ENCODE measurements around the gene TMEM204. TPM values are rescaled to one million over a fixed set of nuclear protein-coding genes. Genes with fewer than 3 reads are reported as not detected.
A peak's percentile ranks its signal among the peaks of the same experiment; 100 is the strongest.

The TMEM204 gene
- polyA plus RNA-seq, 4 donors = 1.6 to 23.8 (median 7.0) TPM

- H3K4me1 ChIP-seq (ENCODE audit: control insufficient read depth in 3 of 3, insufficient read depth in 2 of 3, low read depth in 1 of 3, low read length in 2 of 3) = no peaks in the 10 kb centered on the region
- H3K36me3 ChIP-seq (ENCODE audit: control insufficient read depth in 3 of 3, insufficient read depth in 2 of 3, low read depth in 1 of 3, low read length in 3 of 3) = peaks cover 0 to 71% (median 11%) of the 10 kb centered on the region in 3 donors
- 87 to 93% (median 91%) methylated on average over 10 of the region's 10 CpGs for WGBS, 3 donors
- FAIRE-seq (no peak), DNase-seq (no peak)
- H3K27ac ChIP-seq (ENCODE audit: low read depth in 1 of 3, low read length in 2 of 3) = peak overlapping the region in 1 of 3 donors; percentile 43
- peaks cover 0 to 12% of the 10 kb centered on the region in 2 donors for H3K9me3 ChIP-seq (ENCODE audit: control insufficient read depth in 2 of 2, insufficient read depth in 1 of 2, low read depth in 1 of 2, low read length in 1 of 2)
- H3K27me3 ChIP-seq (ENCODE audit: control insufficient read depth in 3 of 3, insufficient read depth in 3 of 3, low read length in 3 of 3) = no peaks in the 10 kb centered on the region
- no peak overlapping the region for H3K4me3 ChIP-seq (ENCODE audit: low read depth in 1 of 3, low read length in 3 of 3)
Measured at GRCh38 chr16:1510272-1510671, 23.2 kb upstream of the TMEM204 start.

- Histone ChIP-seq H3K4me1 (ENCODE audit: control insufficient read depth in 3 of 3, insufficient read depth in 2 of 3, low read depth in 1 of 3, low read length in 2 of 3) (no peaks in the 10 kb centered on the region), H3K9me3 (ENCODE audit: control insufficient read depth in 2 of 2, insufficient read depth in 1 of 2, low read depth in 1 of 2, low read length in 1 of 2) (peaks cover 0 to 15% of the 10 kb centered on the region in 2 donors), H3K4me3 (ENCODE audit: low read depth in 1 of 3, low read length in 3 of 3) (no peak overlapping the region), H3K27me3 (ENCODE audit: control insufficient read depth in 3 of 3, insufficient read depth in 3 of 3, low read length in 3 of 3) (no peaks in the 10 kb centered on the region), H3K27ac (ENCODE audit: low read depth in 1 of 3, low read length in 2 of 3) (no peak overlapping the region), H3K36me3 (ENCODE audit: control insufficient read depth in 3 of 3, insufficient read depth in 2 of 3, low read depth in 1 of 3, low read length in 3 of 3) (peaks cover 0 to 64% (median 11%) of the 10 kb centered on the region in 3 donors)
- WGBS, 3 donors = 92 to 95% (median 92%) methylated on average over 26 of the region's 26 CpGs
- no peak for DNase-seq
- no peak for FAIRE-seq
Measured at GRCh38 chr16:1510941-1511351, 22.5 kb upstream of the TMEM204 start.

DNA sequence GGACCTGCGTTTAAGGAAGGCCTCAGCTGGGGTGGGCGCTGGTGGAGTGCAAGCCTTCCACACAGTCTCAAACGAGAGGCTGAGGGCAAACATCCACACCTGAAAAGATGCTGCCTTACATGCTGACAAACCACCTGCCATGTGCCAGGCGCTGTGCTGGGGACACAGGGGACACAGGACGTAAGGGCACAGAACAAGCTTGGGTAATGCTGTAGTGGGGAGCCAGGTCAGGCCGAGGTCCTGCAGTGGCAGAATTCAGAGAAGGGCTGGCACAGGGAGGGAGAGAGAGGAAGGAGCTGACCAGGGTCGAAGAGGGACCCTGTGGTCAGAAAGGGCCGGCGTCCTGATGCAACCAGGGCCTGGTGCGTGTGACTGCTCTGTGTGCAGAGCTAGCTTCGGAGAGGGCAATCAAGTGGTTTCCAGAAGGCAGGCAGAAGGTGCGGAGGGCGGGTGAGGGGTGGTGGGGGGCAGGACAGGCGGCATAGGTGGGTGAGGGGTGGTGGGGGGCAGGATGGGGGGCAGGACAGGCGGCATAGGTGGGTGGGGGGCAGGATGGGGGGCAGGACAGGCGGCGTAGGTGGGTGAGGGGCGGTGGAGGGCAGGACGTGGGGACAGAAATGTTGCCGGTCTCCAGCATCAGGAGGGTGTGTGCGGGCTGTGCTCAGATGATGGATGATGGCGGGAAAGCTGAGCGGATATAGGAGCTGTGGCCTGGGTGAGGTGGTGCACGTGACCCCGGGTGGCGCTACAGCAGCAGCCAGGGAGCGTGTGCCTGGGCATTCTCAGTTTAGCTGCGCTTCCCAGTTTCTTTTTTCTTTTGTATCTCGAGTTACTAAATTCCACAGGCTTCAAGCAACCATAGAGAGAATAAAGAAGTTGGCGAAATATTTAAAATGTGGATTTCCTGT, 21.6 kb upstream of the TMEM204 start:
- FAIRE-seq = no peak
- 80 to 89% (median 88%) methylated on average over 28 to 30 of the region's 30 CpGs for WGBS, 3 donors
- H3K27ac ChIP-seq (ENCODE audit: low read depth in 1 of 3, low read length in 2 of 3) = no peak overlapping the region

DNA sequence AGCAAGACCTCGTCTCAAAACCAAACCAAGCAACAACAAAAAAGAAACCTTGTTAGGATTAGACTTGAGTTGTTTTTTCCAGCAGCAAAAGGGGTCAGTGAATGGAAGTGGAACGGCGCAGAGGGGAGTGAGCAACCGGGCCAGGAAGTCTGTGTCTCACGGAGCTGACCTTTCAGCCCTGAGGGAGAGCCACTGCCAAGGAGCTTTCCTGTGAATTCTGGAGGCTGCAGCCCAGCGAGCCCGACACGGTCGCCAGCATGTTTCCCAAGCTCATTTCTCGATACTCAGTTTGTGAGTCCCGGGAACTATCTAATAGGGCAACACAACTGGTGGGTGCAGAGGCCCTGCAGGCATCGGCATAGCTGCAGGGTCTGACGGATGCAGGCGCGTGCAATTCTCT, 20.7 kb upstream of the TMEM204 start:
- 86 to 93% (median 89%) methylated on average over 15 of the region's 15 CpGs for WGBS, 3 donors
- Histone ChIP-seq H3K36me3 (ENCODE audit: control insufficient read depth in 3 of 3, insufficient read depth in 2 of 3, low read depth in 1 of 3, low read length in 3 of 3) (peaks cover 0 to 46% (median 11%) of the 10 kb centered on the region in 3 donors), H3K27ac (ENCODE audit: low read depth in 1 of 3, low read length in 2 of 3) (no peak overlapping the region), H3K27me3 (ENCODE audit: control insufficient read depth in 3 of 3, insufficient read depth in 3 of 3, low read length in 3 of 3) (no peaks in the 10 kb centered on the region), H3K4me3 (ENCODE audit: low read depth in 1 of 3, low read length in 3 of 3) (no peak overlapping the region), H3K4me1 (ENCODE audit: control insufficient read depth in 3 of 3, insufficient read depth in 2 of 3, low read depth in 1 of 3, low read length in 2 of 3) (no peaks in the 10 kb centered on the region), H3K9me3 (ENCODE audit: control insufficient read depth in 2 of 2, insufficient read depth in 1 of 2, low read depth in 1 of 2, low read length in 1 of 2) (peaks cover 0 to 15% of the 10 kb centered on the region in 2 donors)
- no peak for DNase-seq
- no peak for FAIRE-seq

More for the DNA sequence above, 21.6 kb upstream of the TMEM204 start:
- peaks cover 0 to 15% of the 10 kb centered on the region in 2 donors for H3K9me3 ChIP-seq (ENCODE audit: control insufficient read depth in 2 of 2, insufficient read depth in 1 of 2, low read depth in 1 of 2, low read length in 1 of 2)
- peaks cover 0 to 54% (median 11%) of the 10 kb centered on the region in 3 donors for H3K36me3 ChIP-seq (ENCODE audit: control insufficient read depth in 3 of 3, insufficient read depth in 2 of 3, low read depth in 1 of 3, low read length in 3 of 3)
- H3K27me3 ChIP-seq (ENCODE audit: control insufficient read depth in 3 of 3, insufficient read depth in 3 of 3, low read length in 3 of 3) = no peaks in the 10 kb centered on the region
- H3K4me3 ChIP-seq (ENCODE audit: low read depth in 1 of 3, low read length in 3 of 3) = no peak overlapping the region
- no peaks in the 10 kb centered on the region for H3K4me1 ChIP-seq (ENCODE audit: control insufficient read depth in 3 of 3, insufficient read depth in 2 of 3, low read depth in 1 of 3, low read length in 2 of 3)
- no peak for DNase-seq

DNA sequence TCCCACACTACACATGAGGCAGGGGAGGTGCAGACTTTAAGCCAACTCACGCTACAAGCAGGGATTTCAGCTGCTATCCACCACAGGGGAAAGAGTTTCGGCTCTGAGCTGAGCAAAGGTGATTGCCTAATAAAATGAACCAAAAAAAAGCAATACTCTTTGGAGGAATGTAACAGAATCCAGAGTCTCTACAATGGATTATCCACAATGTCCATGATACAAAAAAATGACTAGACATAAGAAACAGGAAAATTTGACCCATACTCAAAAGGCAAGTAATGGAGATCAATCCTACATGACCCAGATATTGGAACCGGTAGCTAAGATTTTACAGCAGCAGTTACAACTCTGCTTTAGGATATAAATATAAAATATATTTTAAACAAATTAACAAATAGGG, 19.0 kb upstream of the TMEM204 start:
- WGBS, 3 donors = 88 to 98% (median 90%) methylated on average over 3 of the region's 3 CpGs
- Histone ChIP-seq H3K27me3 (ENCODE audit: control insufficient read depth in 3 of 3, insufficient read depth in 3 of 3, low read length in 3 of 3) (no peaks in the 10 kb centered on the region), H3K9me3 (ENCODE audit: control insufficient read depth in 2 of 2, insufficient read depth in 1 of 2, low read depth in 1 of 2, low read length in 1 of 2) (peaks cover 0 to 15% of the 10 kb centered on the region in 2 donors), H3K36me3 (ENCODE audit: control insufficient read depth in 3 of 3, insufficient read depth in 2 of 3, low read depth in 1 of 3, low read length in 3 of 3) (peaks cover 0 to 48% (median 10%) of the 10 kb centered on the region in 3 donors), H3K4me3 (ENCODE audit: low read depth in 1 of 3, low read length in 3 of 3) (no peak overlapping the region), H3K27ac (ENCODE audit: low read depth in 1 of 3, low read length in 2 of 3) (no peak overlapping the region), H3K4me1 (ENCODE audit: control insufficient read depth in 3 of 3, insufficient read depth in 2 of 3, low read depth in 1 of 3, low read length in 2 of 3) (no peaks in the 10 kb centered on the region)
- no peak for FAIRE-seq
- no peak for DNase-seq

DNA sequence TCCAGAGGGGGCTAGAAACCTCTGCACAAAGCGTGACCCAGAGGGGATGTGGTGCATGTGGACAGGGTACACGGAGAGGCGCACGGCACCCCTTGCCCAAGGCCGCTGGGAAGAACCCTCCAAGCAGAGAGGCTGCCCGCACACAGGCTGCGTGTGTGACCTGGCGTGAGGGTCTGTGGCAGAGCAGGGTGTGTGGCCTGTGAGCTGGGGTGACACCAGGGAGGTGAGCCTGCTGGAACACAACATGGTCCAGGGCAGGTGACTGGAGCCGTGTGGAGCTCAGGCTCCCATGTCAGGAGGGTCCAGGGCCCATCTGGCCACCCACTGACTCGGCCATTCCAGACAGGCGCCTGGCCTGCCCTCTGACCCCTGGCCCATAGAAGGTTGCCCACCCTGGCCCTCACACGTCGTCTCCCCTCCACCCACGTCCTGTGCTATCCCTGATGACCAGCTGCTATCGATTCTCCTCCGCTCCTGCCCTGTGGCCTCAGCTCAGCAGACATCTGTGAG, 14.8 kb upstream of the TMEM204 start:
- no peak overlapping the region for H3K27ac ChIP-seq (ENCODE audit: low read depth in 1 of 3, low read length in 2 of 3)
- peaks cover 0 to 15% of the 10 kb centered on the region in 2 donors for H3K9me3 ChIP-seq (ENCODE audit: control insufficient read depth in 2 of 2, insufficient read depth in 1 of 2, low read depth in 1 of 2, low read length in 1 of 2)
- H3K36me3 ChIP-seq (ENCODE audit: control insufficient read depth in 3 of 3, insufficient read depth in 2 of 3, low read depth in 1 of 3, low read length in 3 of 3) = peaks cover 0 to 42% (median 0%) of the 10 kb centered on the region in 3 donors
- no peak for DNase-seq
- H3K4me1 ChIP-seq (ENCODE audit: control insufficient read depth in 3 of 3, insufficient read depth in 2 of 3, low read depth in 1 of 3, low read length in 2 of 3) = no peaks in the 10 kb centered on the region
- H3K4me3 ChIP-seq (ENCODE audit: low read depth in 1 of 3, low read length in 3 of 3) = no peak overlapping the region
- FAIRE-seq = no peak
- H3K27me3 ChIP-seq (ENCODE audit: control insufficient read depth in 3 of 3, insufficient read depth in 3 of 3, low read length in 3 of 3) = no peaks in the 10 kb centered on the region
- 91 to 93% (median 92%) methylated on average over 16 of the region's 16 CpGs for WGBS, 3 donors

DNA sequence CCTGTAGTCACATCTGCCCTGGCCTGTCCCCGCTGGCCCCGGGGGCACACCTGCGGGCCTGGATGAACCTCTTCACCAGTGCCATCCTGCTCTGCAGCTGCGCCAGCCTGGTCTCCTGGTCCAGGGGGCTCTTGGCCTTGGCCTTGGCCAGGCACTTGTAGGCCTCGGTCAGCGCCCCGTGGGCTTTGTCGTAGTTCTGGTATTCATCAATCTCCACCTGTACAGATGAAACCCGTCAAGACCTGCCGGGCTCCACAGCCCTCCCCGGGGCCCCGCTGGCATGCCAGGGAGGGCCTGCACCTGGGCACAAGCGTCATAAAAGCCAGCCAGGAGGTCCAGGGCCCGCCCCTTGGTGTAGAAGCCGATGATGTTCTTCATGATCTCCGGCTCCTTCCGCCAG, 13.6 kb upstream of the TMEM204 start:
- Histone ChIP-seq H3K9me3 (ENCODE audit: control insufficient read depth in 2 of 2, insufficient read depth in 1 of 2, low read depth in 1 of 2, low read length in 1 of 2) (peaks cover 0 to 6% of the 10 kb centered on the region in 2 donors), H3K27me3 (ENCODE audit: control insufficient read depth in 3 of 3, insufficient read depth in 3 of 3, low read length in 3 of 3) (no peaks in the 10 kb centered on the region), H3K36me3 (ENCODE audit: control insufficient read depth in 3 of 3, insufficient read depth in 2 of 3, low read depth in 1 of 3, low read length in 3 of 3) (peaks cover 0 to 47% (median 0%) of the 10 kb centered on the region in 3 donors), H3K4me1 (ENCODE audit: control insufficient read depth in 3 of 3, insufficient read depth in 2 of 3, low read depth in 1 of 3, low read length in 2 of 3) (no peaks in the 10 kb centered on the region), H3K27ac (ENCODE audit: low read depth in 1 of 3, low read length in 2 of 3) (no peak overlapping the region), H3K4me3 (ENCODE audit: low read depth in 1 of 3, low read length in 3 of 3) (no peak overlapping the region)
- DNase-seq = no peak
- no peak for FAIRE-seq
- WGBS, 3 donors = 89 to 93% (median 91%) methylated on average over 17 of the region's 17 CpGs

DNA sequence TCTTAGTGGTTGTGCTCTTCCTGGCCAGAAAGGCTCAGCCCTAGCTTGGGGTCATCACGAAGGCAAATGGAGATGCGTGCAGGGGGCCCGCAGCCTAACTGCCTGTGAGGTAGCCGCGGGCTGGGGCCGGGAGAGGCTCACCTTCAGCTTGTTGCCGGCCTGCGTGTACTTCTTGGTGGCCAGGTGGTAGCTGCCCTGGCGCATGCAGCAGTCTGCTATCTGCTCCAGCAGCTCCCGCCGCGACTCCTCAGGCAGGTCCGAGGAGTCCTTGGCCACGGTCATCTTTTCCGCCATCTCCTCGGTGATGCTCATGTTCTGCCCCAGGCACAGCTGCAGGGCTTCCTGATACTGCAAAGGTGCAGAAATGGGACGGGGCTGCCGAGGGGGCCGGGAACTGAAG, 13.0 kb upstream of the TMEM204 start:
- 94 to 95% (median 94%) methylated on average over 19 of the region's 19 CpGs for WGBS, 3 donors
- no peak for FAIRE-seq
- no peak for DNase-seq
- Histone ChIP-seq H3K36me3 (ENCODE audit: control insufficient read depth in 3 of 3, insufficient read depth in 2 of 3, low read depth in 1 of 3, low read length in 3 of 3) (peaks cover 0 to 50% (median 0%) of the 10 kb centered on the region in 3 donors), H3K4me1 (ENCODE audit: control insufficient read depth in 3 of 3, insufficient read depth in 2 of 3, low read depth in 1 of 3, low read length in 2 of 3) (no peaks in the 10 kb centered on the region), H3K27me3 (ENCODE audit: control insufficient read depth in 3 of 3, insufficient read depth in 3 of 3, low read length in 3 of 3) (no peaks in the 10 kb centered on the region), H3K9me3 (ENCODE audit: control insufficient read depth in 2 of 2, insufficient read depth in 1 of 2, low read depth in 1 of 2, low read length in 1 of 2) (peaks cover 0 to under 1% of the 10 kb centered on the region in 2 donors), H3K27ac (ENCODE audit: low read depth in 1 of 3, low read length in 2 of 3) (no peak overlapping the region), H3K4me3 (ENCODE audit: low read depth in 1 of 3, low read length in 3 of 3) (no peak overlapping the region)

Measured in small intestine (tissue), 7 donors.